ENCODE results near the gene PPIL6.

DNA sequence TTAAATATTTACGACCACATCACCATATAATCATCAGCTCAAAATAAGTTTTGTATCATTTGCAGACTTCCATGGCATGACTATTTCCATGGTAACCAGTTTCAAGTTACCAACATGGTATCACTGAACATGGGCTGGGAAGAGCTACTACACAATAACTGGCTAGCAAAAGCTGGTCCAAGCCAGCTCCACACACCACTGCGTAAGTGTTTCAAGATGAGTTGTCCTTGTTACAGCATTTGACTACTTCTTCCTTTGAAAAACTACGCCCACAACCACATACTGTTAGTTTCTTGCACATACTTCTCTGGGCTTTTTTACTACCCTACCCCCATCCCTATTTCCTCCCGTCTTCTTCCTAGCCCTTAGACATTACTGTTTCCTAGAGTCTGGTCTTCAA, 66.7 kb downstream of the PPIL6 start:
- TF ChIP-seq, protein P1, sequence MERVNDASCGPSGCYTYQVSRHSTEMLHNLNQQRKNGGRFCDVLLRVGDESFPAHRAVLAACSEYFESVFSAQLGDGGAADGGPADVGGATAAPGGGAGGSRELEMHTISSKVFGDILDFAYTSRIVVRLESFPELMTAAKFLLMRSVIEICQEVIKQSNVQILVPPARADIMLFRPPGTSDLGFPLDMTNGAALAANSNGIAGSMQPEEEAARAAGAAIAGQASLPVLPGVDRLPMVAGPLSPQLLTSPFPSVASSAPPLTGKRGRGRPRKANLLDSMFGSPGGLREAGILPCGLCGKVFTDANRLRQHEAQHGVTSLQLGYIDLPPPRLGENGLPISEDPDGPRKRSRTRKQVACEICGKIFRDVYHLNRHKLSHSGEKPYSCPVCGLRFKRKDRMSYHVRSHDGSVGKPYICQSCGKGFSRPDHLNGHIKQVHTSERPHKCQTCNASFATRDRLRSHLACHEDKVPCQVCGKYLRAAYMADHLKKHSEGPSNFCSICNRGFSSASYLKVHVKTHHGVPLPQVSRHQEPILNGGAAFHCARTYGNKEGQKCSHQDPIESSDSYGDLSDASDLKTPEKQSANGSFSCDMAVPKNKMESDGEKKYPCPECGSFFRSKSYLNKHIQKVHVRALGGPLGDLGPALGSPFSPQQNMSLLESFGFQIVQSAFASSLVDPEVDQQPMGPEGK (CRISPR knock-in tag; IDR thresholded peaks at IDR 0.05; ENCODE audit: borderline replicate concordance) = no peak
- no peak for TF ChIP-seq ZC3H10 (CRISPR knock-in tag; IDR thresholded peaks at IDR 0.05)
- no peak for TF ChIP-seq ZFP30 (CRISPR knock-in tag; IDR thresholded peaks at IDR 0.05)
